ENCODE results near the gene SCGB1A1.
"Not testable (repeated sequence)": the region's sequence is repeated elsewhere in the genome, so short reads cannot be mapped to it uniquely, and the experiment has no call there.

SCGB1A1 gene

DNA sequence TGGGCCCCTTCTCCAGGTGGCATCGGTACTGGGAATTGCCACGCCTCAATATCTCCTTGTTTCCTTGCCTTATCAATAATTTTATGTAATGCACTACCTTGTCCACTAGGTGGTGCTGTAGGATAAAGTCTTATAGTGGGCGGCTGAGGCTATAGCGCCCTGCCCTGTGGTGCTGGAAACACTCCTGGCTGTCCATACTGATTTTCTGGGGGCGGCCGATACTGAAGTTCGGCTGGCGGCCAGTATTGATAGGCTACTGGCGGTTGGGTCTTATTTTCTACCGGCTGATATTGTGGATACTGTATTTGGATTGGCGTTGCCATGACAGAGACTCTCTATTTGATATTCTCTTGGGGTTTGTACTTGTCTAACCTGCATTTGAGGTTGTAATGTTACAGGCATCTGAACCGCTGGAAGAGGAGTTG, 38.0 kb upstream of the SCGB1A1 start:
- not testable (repeated sequence) for H3K4me3 ChIP-seq (replicated peaks; ENCODE audit: low read depth, low read length)
- DNase-seq (ENCODE audit: low read depth): peak; percentile 76
- TF ChIP-seq, protein P1, sequence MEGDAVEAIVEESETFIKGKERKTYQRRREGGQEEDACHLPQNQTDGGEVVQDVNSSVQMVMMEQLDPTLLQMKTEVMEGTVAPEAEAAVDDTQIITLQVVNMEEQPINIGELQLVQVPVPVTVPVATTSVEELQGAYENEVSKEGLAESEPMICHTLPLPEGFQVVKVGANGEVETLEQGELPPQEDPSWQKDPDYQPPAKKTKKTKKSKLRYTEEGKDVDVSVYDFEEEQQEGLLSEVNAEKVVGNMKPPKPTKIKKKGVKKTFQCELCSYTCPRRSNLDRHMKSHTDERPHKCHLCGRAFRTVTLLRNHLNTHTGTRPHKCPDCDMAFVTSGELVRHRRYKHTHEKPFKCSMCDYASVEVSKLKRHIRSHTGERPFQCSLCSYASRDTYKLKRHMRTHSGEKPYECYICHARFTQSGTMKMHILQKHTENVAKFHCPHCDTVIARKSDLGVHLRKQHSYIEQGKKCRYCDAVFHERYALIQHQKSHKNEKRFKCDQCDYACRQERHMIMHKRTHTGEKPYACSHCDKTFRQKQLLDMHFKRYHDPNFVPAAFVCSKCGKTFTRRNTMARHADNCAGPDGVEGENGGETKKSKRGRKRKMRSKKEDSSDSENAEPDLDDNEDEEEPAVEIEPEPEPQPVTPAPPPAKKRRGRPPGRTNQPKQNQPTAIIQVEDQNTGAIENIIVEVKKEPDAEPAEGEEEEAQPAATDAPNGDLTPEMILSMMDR (IDR thresholded peaks at IDR 0.05; ENCODE audit: low read length, missing control alignments): peak; percentile 62

DNA sequence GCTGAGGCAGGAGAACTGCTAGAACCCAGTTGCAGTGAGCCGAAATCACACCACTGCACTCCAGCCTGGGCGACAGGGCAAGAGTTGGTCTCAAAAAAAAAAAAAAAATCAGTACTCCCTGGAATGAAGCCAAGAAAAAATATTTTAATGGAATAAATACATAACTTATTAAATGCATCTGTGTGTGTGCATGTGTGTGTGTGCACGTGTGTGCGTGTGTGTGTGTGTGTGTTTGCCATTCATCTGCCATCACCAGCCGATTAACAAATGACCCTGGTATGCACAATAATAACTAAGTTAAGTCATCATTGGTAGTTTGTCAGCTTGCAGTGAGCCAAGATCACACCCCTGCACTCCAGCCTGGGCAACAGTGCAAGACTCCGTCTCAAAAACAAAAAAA, 35.0 kb upstream of the SCGB1A1 start:
- DNase-seq (ENCODE audit: low read depth): no peak
- TF ChIP-seq, protein P1 (IDR thresholded peaks at IDR 0.05; ENCODE audit: low read length, missing control alignments): no peak
- H3K4me3 ChIP-seq (replicated peaks; ENCODE audit: low read depth, low read length): no peak overlapping the region

DNA sequence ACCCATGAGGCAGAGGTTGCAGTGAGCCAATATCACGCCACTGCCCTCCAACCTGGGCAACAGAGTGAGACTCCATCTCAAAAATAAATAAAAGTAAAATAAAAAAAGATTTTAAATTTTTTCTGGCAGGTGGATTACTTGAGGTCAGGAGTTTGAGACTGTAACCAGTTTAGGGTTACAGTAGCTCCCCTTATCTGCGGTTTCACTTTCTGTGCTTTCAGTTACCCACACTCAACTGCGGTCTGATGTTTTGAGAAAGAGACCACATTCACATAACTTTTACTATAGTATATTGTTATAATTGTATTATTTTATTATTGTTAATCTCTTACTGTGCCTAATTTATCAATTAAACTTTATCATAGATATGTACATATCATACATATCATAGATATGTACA, 32.8 kb upstream of the SCGB1A1 start:
- H3K4me3 ChIP-seq (replicated peaks; ENCODE audit: low read depth, low read length); DNase-seq (ENCODE audit: low read depth): not testable (repeated sequence)

DNA sequence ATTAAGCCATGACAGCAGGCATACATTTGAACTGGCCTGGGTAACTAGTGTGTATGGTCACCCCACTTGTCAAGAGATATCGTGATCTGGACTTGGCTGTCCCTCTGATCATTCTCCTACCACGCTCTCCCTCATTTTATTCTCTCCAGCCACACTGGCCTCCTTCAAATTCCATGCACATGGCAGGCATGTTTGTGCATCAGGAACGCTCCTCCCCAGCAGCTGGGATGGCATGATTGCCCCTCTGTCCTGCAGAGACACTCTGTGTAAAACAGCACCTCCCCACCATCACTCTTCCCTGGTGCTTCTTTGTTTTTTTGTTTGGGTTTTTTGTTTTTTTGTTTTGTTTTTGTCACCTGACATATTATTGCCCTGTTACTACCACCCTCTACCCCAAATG, 31.5 kb upstream of the SCGB1A1 start:
- DNase-seq (ENCODE audit: low read depth): no peak
- TF ChIP-seq, protein P1 (IDR thresholded peaks at IDR 0.05; ENCODE audit: low read length, missing control alignments): no peak
- no peak overlapping the region for H3K4me3 ChIP-seq (replicated peaks; ENCODE audit: low read depth, low read length)

DNA sequence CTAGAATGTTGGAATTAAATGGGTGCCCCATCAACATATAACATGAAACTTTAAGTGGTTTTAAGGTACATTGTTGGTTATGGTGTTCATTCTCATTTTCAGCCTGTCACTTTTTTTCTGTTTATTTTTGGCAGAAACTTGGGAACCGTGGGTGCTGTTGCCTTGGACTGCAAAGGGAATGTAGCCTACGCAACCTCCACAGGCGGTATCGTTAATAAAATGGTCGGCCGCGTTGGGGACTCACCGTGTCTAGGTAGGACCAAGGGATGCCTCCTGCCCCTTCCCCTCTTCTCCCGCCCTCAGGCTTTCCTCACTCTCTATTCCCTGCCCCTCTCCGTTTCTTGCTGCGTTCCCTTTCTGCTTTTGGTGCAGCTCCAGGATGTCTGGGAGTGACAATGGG, 29.8 kb upstream of the SCGB1A1 start:
- TF ChIP-seq, protein P1 (IDR thresholded peaks at IDR 0.05; ENCODE audit: low read length, missing control alignments): no peak
- no peak overlapping the region for H3K4me3 ChIP-seq (replicated peaks; ENCODE audit: low read depth, low read length)
- DNase-seq (ENCODE audit: low read depth): no peak

DNA sequence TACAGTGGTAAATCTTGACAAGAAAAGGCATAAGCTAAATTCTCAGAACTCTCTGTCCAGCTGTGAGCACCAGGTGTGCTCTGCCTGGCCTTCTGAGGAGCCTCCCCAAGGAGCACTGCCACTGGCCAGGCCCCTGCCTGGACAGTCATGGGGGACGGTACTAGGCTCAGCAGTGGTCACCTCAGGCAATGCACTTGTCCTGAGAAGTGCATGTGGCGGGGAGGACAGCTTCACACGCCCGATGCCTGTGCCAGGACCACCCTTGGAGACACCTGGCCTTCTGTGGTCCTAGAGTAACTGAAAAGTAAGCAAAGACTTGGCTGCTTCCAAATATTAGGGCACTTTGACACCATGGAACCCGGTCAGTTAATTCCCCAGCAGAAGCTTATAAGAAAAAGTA, 28.6 kb upstream of the SCGB1A1 start:
- no peak overlapping the region for H3K4me3 ChIP-seq (replicated peaks; ENCODE audit: low read depth, low read length)
- TF ChIP-seq, protein P1 (IDR thresholded peaks at IDR 0.05; ENCODE audit: low read length, missing control alignments): no peak
- no peak for DNase-seq (ENCODE audit: low read depth)

DNA sequence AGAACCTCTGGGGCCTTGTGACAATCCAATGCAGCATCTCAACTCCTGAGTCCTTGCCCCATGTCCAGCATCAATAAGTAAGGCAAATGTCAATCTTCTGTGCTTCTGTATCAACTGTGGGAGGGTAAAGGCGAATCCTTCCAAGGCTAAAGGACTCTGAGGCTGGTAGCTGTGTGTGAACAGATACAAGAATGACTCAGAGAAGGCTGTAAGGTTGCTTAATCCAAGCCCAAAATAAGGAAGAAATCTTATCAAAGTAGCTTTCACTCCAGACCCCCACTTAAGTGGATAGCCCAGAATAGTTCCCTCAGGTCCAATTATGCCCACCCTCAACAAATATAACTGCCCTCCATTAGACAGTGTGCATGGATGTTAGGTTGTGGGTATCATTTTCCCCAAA, 28.1 kb upstream of the SCGB1A1 start:
- TF ChIP-seq, protein P1 (IDR thresholded peaks at IDR 0.05; ENCODE audit: low read length, missing control alignments): no peak

More for the DNA sequence above, 28.1 kb upstream of the SCGB1A1 start:
- no peak for DNase-seq (ENCODE audit: low read depth)
- H3K4me3 ChIP-seq (replicated peaks; ENCODE audit: low read depth, low read length): no peak overlapping the region
